Smooth muscle cell of the brain vasculature (primary cell): ENCODE data around the gene SLC16A12.
A peak's percentile ranks its signal among the peaks of the same experiment; 100 is the strongest.
"Not testable (repeated sequence)": the region's sequence is repeated elsewhere in the genome, so short reads cannot be mapped to it uniquely, and the experiment has no call there.

Experiments used
- DNase-seq: peaks from one replicate; pipeline ENCODE4 v3.0.0-alpha.2; 2012; ENCODE audit warnings: low read depth, low spot score

The SLC16A12 gene

DNA sequence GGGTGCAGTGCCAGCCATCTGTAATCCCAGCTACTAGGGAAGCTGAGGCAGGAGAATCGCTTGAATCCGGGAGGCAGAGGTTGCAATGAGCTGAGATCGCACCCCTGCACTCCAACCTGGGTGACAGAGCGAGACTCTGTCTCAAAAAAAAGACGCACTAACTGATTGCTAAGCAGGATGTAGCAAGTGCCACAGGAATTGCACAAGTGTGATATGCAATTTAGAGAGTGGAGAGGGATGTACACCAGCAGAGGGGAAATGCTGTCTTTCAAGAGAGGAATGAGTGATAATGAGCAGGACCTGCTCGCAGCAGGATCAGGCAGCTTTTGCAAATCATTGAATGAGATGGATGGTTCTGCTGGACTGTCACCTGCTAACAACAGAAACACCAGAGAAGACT is 13.3 kb upstream of the SLC16A12 start:
- DNase-seq = no peak

DNA sequence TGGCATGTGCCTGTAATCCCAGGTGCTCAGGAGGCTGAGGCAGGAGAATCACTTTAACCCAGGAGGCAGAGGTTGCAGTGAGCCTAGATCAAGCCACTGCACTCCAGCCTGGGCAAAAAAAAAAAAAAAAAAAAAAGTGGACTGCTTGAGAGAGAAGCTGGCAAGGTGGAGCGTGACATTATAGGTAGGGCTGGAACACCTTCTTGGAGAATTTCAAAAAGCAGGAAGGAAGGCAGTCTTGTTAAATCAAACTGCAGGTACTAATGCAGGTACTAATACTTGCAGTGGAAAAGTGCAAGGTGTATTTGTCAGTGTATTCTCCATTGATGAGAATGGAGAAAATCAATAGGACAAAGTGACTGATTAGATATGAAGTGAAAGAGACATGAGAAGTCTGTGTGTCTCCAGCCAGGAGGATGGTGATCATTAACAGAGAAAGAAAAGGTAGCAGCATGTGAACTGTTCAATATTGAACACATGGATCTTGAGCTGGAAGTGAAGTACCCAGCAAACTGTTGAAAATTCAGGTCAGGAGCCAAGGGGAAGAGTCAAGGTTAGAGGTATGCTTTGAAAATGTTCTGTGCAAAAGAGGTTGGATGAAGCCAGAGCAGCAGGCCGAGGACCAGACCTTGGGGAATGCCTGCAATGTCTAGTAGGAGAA is 12.6 kb upstream of the SLC16A12 start:
- DNase-seq = no peak

DNA sequence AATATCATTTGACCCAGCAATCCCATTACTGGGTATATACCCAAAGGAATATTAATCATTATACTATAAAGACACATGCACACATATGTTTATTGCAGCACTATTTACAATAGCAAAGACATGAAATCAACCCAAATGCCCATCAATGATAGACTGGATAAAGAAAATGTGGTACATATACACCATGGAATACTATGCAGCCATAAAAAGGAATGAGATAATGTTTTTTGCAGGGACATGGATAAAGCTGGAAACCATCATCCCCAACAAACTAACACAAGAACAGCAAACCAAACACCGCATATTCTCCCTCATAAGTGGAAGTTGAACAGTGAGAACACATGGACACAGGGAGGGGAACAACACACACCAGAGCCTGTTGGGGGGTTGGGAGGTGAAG is 11.3 kb upstream of the SLC16A12 start:
- DNase-seq = not testable (repeated sequence)

DNA sequence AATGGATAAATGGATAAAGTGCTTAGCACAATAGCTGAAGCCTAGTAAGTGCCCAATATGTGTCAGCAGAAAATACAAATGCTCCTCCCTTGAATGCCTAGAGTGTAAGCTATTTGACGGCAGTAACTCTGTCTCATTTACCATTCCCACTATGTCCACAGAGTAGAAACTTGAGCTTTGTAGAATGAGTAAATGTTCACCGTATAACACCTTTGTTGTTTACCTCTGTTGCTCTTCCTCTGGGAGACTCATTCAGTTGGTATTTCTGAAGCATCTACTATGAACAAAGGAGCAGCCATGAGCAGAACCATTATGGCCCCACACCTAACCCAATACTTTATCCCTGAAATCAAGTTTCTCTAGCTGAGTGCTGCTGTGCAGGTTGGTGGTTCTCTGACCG is 8.4 kb upstream of the SLC16A12 start:
- no peak for DNase-seq

DNA sequence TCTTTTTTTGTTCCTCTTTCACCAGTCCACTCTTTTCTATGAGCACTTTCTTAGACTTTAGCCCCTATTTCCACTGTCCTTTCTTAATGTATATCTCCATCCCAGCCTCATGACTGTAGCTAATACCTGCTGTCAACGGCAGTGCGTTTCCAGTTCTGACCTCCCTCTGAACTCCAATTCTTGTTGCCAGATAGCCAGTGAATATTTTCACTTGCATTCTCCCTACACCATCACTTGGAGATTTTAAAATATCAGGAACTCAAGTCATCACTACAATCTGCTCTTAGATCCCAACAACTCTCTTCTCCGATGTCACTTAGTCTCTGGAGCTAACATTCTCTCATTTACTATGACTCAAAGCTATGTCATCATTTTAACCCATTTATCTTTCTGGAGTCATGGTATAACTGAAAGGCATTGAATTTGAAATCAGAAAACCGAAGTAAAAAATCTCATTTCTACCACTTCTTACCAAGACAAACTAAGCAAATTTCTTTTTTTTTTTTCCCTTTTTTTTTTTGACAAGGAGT is 5.1 kb upstream of the SLC16A12 start:
- DNase-seq = no peak

DNA sequence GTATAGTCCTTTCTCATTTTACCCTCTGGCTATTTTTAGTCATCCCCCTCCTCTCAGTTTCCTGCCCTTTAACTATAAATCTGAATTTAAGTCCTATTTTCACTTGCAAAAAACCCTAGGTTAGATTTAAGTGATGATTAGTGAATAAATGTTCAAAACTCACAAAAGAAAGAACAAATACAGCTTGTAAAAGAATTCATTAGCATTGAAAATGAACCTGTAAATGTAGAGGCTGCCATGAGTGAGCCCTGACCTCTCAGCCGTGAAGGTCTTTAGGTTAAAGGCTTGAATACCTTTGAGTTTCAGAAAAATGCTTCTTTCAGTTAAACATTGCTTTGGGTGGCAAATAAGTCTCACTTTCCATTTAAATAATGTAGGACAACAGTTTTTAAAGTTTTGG is 2.0 kb upstream of the SLC16A12 start:
- no peak for DNase-seq

DNA sequence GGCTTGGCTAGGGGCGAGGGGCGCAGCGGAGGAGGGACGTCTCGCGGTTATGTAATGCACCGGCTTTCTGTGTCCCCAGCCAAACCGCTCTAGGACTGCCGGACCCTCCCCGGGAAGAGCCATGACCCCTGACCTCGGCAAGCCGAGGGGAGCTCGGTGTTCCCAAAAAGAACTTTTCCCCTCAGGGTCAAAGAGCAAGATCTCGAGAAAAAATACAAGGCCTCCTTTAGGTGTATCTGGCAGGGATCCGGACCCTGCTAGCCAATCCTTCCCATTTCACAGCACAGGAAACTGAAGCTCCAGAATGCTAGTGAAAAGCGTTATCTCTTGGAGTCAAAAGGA is 590 bp upstream of the SLC16A12 start:
- DNase-seq = no peak

DNA sequence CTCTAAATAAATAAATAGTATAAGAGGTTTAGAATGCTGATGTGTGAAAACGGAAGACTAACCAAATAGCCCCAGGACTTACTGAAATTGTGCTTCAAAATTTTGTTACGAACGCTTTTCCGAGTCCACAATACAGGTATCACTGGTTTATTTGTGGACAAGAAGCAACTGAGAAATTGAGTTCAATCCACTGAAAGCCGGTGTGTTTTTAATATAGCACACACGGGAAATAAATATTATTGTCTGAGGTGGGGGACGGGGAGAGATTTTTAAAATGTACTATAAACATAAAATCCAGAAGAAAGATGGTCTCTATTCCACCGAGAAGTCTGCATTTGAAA is 598 bp downstream of the SLC16A12 start:
- DNase-seq = no peak

DNA sequence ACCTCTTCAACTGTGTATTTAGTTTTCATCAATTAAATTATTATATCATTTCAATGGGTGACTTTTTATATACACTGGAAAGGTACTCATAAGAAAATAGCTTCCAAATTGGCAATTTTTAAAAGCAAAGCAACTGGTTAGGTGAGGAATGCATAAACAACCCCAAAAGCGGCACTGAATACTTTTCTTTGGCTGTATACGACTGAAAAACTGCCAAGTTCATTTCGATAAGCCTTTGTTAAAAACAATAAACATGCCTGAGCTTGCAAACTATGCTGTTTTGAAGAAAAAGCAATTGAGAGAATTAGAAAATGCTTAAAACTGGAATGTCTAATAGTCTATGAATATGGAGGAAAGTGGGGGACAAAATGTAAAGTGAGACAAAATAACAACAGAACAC is 2.9 kb downstream of the SLC16A12 start:
- DNase-seq = no peak

DNA sequence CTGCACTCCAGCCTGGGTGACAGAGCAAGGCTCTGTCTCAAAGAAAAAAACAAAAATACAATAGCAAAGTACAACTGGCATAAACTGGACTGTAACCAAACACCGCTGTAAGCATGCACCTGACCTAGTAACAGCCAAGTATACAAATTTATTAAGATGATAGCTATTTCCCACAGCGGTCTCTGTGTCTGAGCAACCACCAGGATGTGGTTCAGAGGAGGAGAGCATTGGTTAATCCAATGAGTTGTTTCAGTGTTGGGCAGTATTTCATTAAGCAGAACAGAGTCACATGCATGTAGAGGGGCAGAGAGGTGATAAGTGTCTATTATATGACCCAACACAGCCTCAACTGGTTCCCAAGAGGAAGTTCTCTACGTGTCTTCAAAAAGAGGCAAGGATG is 4.0 kb downstream of the SLC16A12 start:
- no peak for DNase-seq

DNA sequence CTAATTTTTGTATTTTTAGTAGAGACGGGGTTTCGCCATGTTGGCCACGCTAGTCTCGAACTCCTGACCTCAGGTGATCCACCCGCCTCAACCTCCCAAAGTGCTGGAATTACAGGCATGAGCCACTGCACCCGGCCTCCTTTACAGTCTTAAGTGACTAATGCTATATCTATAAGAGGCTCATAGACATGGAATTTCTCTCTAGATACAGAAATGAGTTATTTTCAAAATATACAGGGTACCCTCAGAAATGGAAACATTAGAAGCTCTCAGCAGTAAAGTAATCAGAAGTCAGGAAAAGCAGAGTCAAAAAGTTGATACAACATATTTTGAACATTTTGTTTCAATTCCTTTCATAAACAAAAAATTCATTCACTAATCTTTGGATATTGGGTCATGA is 5.7 kb downstream of the SLC16A12 start:
- not testable (repeated sequence) for DNase-seq

DNA sequence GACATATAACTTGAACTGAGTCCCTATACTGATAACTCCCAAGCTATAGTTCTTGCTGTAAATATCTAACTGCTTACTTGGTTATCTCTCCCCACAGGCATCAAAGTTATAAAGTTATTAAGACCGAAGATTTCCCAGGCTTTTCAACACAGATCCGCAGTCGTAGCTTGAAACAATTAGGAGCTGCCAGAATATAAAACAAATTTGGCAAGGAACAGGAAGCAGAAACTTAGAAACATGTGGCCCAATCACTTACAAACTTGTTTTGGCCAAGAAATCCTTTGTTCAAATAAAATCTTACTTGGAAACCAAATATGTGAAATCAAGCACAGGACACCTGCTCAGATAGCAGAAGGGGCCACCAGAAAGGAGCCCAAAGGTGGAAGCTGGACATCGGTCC is 9.0 kb downstream of the SLC16A12 start:
- DNase-seq = no peak

DNA sequence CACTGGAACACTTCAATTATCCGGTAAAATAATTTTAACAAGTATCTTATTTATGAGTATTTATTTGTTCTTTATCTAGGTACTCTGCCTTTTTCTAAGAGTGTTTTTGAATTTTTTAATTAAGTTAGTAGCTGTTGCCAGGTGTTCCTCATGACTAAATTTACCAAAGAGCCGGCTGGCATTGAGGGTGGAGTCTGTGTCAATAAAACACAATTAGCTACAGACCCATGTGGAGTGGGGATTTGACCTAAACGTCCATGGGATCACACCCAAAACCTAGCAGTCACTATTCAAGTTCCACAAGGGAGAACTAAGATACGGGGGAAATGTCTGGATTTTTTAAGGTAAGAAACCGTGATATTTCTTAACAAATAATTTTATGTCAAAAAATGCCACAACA is 9.8 kb downstream of the SLC16A12 start:
- DNase-seq = no peak

DNA sequence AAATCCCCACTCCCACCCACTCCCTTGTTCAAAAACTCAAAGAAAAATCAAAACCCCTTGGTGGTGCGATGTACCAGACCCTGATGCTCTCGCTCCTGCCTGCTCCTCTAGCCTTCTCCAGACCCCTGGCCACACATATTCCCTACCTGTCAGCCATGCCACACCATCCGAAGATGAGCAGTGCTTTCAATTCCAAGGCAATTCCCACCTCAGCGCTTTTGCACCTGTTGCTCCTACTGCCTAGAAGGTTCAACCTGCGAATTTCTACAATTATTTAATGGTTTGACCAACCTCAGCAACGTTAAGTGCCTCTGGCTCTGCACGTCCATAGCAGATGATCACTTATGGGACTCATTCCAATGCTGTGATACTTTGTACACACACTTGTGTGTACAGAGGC is 11.1 kb downstream of the SLC16A12 start:
- DNase-seq = no peak

DNA sequence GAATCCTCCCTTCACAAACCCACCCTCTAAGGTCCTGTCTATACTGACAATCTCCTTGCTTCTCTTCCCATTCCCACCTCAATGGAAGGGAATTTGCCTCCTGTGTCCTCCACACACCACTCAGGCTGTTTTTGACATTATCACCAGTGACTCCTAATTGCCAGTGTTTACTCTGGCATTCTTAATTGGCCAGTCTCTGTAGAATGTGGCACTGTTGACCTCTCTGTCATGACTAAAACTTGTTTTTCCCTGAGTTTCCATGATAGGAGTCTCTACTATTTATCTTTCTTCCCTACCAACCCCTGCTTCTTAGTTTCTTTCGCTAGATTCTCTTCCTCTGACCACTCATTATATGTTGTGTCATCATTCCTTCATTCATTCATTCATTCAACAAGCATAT is 12.1 kb downstream of the SLC16A12 start:
- DNase-seq = no peak

DNA sequence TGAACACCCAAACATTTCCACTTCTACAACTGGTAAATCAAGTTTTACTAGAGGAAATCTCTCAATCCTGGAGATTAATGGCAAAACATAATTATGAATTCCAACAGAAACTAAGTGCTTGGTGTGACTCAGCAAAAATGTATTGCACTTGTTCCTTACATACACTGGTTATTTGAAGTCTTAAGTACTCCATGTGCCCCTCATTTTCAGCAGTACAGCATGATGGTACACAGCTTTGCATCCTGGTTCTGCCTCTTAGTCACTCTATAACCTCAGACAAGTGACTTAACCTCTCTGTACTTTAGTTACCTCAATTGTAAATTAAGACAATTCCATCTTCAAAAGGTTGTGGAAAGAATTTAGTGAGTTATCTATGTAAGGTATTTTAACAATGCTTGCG is 12.9 kb downstream of the SLC16A12 start:
- no peak for DNase-seq

DNA sequence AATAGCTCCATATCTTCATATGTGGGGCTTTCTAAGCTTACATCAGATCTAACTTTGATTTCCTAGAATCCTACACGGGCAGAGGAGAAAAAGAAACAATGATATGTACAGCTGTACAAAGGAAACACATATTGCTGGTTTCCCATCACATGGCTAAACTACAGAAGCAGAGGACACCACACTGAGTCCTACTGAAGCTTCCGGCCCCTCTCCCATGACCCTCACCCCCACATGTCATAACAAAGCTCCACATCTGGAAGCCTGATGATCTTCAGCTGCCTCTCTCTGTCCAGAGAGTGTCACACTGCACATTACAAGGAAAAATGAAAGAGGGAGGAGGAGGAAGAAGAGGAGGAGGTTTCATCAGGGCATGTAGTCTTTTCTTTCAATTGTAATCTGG is 14.0 kb downstream of the SLC16A12 start:
- no peak for DNase-seq

DNA sequence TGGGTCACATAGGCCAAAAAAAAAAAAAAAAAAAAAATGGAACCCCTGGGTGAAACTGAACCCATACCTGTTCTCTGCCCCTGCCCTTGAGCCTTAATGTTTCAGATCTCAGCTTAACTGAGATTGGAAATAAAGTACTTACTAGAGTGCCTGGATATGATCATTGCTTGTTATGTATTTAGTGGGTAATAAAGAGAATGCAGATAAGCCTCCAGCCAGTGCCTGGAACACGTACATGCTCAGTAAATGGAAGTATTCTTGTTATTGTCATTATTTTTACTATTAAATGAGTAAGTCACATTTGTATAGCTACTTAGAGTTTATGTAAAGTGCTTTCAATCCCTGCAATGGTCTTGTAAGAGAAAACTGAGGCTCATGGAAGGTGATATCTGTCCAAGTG is 14.7 kb downstream of the SLC16A12 start:
- no peak for DNase-seq

DNA sequence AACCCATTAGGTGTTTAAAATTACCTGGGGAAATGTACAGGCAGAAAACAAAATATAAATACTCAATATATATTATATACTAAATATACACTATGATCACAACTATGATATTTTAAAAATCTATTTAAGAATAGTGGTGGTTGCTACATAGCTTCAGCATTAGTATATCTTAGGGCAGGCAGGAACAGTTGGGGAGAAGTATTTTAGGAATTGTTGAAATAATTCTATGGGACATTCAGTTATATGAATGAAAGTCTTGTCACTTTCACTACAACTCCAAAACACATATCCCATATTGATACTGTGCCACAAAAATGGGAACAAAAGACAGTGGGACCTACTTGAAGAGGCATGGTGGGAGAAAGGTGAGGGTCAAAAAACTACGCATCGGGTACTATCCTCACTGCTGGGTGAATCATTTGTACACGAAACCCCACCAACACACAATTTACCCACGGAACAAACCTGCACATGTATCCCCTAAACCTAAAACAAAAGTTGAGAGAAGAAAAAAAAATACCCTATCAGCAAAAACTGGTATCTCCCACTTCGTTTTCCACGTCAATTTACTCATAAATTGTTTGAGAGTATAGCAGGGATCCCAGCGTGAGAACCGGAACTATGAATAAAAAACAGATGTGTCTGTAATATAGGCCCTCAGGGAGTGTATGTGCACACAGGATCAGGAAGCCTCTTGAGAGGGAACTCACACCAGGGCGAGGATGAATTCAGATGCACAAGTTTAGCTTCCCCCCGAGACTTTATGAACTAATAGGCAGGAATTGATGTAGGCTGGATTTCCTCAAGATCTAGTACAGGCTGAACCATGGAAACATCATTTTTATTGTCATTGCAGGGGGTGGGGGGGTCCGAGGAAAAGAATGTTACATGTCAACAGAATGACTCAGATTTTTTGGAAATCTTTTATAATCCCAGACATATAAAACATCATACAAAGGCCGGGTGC is 16.2 kb downstream of the SLC16A12 start:
- DNase-seq = peak; percentile 93

DNA sequence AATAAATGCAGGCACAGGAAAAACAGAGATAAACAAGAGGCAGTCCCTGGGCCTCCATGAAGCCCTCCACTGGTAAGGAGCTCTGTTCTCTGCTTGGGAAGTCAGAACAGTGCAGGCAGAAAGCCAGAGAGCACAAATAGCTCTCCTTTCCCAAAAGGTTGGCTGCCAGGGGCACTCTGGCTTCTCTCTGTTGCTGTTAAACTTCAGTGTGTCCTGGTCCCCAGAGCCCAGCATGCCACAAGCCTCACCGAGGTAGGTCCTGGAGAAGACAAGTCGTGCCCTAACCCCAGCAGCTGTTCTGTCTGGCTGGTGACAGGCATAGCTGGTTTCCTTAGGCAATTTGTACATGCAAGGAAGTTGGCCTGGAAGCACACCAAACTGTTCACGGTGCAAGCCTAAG is 17.3 kb downstream of the SLC16A12 start:
- DNase-seq = no peak

DNA sequence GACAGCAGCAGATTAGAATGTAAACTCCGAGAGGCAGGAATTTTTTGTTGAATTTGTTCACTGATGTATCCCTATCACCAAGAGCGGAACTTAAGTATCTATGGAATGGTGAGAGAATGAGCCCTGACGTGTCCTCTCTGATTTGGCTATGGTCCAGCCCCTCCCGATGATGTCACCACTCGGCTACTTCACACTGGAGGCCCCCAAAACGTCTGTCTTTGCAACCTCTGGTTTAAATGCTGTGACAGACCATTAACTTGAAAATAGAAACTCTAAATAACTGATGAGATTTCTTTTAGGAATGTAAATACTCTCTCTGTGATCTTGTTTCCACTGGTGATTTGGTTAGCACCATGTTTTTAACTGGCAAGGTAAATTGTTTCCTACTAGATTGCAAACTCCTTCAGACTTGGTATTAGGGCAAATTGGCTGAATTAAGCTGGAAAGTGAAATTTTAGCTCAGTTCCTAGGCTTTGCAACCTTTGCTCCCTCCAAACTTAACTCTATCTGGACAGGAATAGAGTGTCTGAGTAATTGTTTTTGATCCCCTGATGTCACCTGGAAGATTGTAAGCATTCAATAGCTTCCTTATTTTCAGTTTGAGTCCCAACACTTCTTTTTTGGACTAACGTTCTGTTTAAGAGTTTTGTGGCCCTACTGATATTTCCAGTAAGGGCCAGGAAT is 19.1 kb downstream of the SLC16A12 start:
- DNase-seq = peak; percentile 75

DNA sequence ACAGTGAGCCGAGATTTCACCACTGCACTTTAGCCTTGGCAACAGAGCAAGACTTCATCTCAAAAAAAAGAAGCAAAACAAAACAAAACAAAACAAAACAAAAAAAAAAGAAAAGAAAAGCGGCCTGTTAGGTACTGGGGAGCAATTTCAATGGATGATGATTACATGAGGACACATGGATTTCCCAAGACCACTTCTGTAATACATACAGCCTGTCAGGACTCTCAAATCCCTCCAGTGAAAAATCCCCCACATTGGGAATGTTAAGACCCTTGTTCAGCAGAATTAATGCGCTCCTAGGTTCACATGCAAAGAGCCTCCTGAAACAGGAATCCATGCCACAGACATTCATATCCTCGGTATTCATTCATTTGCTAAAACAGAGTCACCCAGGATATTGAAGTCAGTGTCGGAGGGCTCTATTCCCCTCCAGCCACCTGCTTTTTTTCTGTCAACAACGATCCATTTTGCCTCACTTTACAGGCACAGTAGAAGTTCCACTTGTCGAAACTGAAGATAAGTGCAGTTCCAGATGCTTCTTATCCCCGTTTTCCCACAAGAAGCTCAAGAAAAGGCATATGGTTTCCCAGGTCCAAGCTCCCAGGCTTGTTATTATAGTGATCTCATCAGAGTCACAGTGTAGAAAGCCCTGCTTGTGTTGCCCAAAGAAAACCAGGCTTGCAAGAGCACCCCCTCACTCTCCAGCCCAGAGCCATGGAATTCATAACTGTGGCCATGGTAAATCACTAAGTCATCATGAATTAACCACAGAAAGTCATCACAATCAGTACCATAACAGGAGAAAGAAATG is 20.2 kb downstream of the SLC16A12 start:
- peak; percentile 90 for DNase-seq
